Limb (tissue), 2 donors: Measurements from ENCODE around the gene FUT3.
A peak's percentile ranks its signal among the peaks of the same experiment; 100 is the strongest.
"Not testable (repeated sequence)": the region's sequence is repeated elsewhere in the genome, so short reads cannot be mapped to it uniquely, and the experiment has no call there.

Experiments
- DNase-seq, 2 donors: peaks; one replicate each; pipeline ENCODE4 v3.0.0-alpha.2; 2016; ENCODE audit errors: extremely low spot score in 2 of 2

Gene FUT3

GRCh38 chr19:5851302-5851701 is at the start of gene FUT3:
FUT3 (minus strand) TSS chr19:5851449.
- no peak for DNase-seq

DNA sequence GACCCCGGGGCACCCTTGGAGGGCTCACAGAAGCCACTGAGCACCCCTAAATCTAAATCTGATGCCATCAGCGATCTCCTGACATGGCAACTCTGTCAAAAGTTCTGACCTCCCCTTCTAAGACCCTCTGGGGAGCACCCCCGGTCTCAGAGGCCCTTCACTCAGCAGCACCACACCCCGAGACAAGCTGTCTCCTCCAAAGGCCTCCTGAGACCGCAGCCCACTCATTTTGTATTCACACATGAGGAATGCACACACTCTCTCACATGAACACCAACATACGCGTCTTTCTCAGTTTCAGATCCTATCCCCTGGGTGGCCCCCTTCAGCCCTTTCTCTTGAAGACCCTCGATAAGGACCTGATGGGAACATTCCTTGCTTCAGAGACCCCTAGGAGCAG is 49.7 kb upstream of the FUT3 start:
- DNase-seq, result no peak

DNA sequence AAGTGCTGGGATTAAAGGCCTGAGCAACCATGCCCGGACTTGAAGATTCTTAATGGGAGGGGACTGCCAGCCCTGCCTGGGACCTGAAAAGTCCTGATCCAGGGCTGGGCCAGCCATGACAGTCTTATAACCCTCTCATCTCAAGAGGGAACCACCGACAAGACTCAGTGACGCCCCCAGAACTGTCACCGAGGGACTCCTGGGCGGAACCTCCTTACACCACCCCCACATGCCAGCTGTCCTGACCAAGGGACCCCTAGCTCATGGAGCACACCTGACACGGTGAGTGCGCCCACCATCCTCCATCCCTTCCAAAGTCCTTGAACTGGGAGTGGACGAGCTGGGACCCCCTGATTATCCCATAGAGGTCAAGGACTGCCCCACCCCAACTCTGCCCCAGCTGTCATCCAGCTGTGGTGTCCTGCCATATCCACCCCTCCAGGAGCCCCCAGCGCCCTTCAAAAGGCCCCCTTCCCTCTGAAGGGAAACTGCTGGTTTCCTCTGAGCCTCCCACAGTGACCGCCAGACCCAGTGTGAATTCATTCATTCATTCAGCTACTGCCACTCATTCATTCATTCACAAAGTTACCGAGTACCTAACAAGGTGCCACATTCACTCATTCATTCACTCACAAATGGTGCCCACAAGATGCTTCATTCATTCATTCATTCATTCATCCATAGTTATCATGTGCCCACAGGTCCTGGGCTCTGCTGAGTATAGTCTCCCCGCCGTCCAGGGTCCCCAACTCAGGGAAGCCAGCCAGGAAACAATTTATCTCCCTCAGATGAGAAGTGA is 48.7 kb upstream of the FUT3 start:
- no peak for DNase-seq

- DNase-seq, result no peak
Measured at GRCh38 chr19:5897189-5897969, 46.1 kb upstream of the FUT3 start.

- DNase-seq, result no peak
Measured at GRCh38 chr19:5896365-5897076, 45.3 kb upstream of the FUT3 start.

GRCh38 chr19:5895890-5896289 is 44.6 kb upstream of the FUT3 start:
- no peak for DNase-seq

- DNase-seq, result no peak
Measured at GRCh38 chr19:5895409-5895808, 44.2 kb upstream of the FUT3 start.

DNA sequence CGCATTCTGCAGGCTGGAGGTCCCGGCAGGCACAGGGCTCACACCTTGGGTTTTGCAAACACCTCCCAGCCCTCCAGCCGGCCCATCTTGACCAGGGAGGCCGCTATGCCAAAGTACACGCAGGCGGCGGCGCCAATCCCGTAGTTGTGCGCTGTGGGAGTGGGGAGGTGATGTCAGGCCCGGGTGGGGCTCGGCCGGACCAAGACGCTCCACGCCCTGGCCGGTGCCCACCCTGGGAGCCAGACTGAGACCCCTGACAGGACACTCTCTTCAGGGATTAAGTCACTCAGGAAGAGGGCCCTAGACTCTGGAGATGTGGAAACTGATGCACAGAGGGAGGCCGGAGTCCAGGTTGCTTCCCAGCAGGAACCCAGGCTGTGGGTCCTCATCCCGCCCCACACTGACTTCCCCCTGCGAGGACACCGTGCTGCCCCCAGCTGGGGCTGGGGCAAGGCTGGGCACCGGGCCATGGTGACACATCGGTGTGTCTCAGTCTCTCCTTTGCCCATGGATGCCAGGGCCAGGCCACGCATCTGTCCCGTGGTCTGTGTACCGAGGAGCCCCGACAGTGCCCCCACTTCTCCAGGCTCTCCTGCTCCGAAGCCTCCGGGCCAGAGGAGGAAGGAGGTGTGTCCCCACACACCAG is 43.6 kb upstream of the FUT3 start:
- DNase-seq, result no peak

- DNase-seq, result no peak
Measured at GRCh38 chr19:5893907-5894703, 42.9 kb upstream of the FUT3 start.

- no peak for DNase-seq
Measured at GRCh38 chr19:5893296-5893903, 42.2 kb upstream of the FUT3 start.

- DNase-seq, result no peak
Measured at GRCh38 chr19:5892772-5893275, 41.6 kb upstream of the FUT3 start.

DNA sequence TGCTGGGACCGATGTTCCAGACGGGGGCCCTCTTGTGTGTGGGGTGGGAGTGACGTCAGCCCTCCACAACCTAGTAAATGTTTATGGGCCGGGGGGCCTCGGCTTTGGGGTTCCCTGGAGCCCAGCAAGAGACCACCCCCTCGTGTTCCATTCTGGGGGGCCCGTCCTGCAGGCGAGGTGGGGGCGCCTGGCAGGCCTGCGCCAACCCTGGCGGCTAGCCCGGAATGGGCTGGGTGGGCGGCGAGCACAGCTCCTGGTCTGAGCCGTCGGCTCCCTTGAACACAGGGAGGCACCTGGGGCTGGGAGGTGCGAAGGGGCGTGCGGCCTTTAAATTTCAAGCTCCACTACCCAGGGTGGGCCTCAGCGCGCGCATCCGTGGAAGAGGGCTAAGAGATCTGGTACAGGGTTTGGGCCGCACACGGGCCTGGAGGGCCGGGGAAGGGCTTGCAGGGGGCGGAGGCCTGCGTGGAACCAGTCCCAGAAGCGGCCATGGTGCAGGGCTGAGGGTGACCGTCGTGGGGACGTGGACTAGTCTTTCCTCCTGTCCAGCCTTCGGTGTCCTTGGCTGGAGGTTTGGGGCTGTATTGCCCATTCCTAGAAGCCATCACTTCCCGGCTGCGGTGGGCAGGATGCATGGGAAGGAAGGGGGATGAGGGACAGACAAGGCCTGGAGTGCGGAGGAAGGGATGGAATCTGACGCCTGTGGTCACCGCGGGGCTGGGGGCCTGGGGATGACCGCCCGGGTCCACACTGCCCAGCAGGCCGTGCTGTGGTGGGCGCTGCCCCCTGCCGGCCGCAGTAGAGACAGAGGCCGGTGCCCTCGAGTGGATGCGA is 40.9 kb upstream of the FUT3 start:
- peak in 1 of 2 donors; percentile 75 for DNase-seq

- no peak for DNase-seq
Measured at GRCh38 chr19:5891572-5891937, 40.3 kb upstream of the FUT3 start.

GRCh38 chr19:5890099-5890498 is 38.9 kb upstream of the FUT3 start:
- DNase-seq, result no peak

GRCh38 chr19:5889288-5889971 is 38.2 kb upstream of the FUT3 start:
- DNase-seq, result no peak

DNA sequence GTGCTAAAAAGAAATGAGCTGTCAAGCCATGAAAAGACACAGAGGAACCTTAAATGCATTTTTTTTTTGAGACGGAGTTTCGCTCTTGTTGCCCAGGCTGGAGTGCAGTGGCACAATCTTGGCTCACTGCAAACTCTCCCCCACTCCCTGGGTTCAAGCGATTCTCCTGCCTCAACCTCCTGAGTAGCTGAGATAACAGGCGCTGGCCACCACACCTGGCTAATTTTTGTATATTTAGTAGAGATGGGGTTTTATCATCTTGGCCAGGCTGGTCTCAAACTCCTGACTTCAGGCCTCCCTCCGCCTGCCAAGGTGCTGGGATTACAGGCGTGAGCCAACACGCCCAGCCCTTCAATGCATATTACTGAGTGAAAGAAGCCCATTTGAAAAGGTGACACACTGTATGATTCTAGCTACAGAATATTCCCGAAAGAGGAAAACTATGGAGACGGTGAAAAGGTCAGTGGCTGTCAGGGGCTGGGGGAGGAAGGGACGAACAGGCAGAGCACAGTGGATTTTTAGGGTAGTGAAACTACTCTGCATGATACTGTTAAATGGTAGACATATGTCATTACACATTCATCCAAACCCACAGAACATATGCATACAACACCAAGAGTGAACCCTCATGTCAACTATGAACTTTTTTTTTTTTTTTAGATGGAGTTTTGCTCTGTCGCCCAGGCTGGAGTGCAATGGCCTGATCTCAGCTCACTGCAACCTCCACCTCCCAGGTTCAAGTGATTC is 33.0 kb upstream of the FUT3 start:
- DNase-seq, result not testable (repeated sequence)

- DNase-seq, result not testable (repeated sequence)
Measured at GRCh38 chr19:5883157-5883873, 32.1 kb upstream of the FUT3 start.
